ENCODE data around the gene KDSR.

KDSR gene

GRCh38 chr18:63302636-63303405 is 64.2 kb downstream of the KDSR start:
- no peak for DNase-seq

DNA sequence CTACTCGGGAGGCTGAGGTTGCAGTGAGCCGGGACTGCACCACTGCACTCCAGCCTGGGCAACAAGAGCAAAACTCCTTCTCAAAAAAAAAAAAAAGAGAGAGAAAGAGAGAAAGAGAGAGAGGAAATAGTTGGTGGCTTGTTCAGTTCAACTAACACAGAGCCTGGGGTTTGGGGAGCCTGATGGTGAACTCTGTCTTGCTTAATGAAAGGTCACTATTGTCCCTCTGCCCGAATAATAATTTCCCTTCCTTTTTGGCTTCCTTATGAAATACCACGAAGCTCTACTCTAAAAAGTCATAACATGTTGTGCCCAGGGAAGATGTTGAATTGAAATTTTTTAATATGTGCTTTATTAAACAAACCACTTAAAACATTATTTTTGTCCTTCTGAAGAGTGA is 64.8 kb downstream of the KDSR start:
- DNase-seq = no peak

- DNase-seq = no peak
Observed at GRCh38 chr18:63301434-63301833, 65.6 kb downstream of the KDSR start.

DNA sequence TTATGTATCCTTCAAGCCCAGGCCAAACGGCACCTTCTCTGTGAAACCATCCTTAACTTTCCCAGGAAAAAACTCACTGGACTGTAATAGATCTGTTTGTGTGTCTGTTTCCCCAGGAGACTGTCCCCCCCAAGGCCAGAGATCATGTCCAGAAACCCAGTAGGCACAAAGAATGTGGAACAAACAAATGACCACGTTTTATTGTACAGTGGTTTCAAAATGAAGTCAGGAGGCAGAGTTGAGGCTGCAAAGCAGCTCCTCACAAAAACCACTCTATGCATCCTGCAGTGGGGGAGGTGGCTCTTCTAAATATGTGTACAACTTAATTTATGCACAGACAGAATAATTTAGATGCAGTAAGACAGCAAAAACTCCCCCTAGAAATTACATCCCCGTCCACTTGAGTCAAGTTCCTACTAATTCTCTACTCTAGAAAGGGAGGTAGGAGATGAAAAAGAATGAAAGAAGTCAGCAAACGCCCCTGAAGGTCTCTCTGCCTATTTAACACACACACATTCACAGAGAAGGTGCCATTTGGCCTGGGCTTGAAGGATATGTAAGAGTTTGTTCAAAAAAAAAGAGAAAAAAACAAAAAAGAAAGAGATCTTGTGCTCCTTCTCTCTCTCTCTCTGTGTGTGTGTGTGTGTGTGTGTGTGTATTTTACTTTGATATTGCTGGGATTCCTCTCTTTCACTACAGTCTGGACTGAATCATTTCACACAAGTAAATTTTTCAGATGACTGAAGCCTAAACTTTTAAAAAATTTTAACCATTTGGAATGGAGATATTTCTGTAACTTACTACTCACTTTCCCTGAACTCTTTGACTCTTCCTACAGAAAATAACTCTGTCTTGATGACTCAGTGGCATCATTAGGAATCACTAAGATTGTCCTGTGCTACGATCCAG is 66.9 kb downstream of the KDSR start:
- DNase-seq = peak; percentile 43

DNA sequence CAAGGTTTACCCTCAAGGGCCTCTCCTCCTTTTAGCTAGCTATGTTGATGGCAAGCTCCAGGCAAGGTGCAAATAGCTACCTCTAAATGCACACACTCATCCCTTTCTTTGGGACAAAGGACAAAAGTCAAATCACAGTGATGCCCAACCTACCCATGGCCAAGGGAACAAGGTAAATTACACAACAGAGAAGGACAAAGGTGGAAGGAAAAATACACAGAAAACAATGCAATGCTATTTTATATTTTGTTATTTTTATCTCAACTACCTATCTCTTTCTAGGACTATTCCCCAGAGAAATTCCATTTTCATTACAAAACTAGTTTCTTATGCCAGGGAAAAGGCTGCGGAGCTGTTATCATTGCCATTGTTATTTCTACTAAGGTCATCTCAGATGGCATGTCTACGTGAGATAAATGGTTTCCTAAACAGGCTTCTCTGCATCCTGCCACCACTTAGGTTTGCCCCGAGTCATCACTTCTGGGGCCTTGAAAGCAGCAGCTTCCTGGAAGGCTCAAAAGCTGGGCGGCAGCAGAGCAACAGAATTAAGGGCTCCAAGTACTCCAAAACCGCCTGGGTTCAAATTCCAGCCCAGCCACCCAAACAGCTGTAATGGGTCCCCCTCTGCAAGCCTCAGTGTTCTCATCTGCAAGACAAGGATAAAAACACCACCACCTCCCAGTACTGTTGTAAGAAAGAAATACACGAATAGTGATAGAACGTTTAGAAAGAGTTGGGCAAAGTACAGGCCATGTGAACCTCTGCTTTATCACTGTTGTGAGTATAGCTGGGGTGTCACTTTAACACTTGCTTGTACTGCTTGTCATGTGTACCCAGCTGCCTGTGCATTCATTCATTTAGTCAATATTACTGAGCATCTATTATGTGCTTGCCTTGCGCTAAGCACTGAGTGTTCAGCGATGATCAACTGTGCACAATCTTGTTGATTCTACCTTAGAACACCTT is 68.3 kb downstream of the KDSR start:
- no peak for DNase-seq

DNA sequence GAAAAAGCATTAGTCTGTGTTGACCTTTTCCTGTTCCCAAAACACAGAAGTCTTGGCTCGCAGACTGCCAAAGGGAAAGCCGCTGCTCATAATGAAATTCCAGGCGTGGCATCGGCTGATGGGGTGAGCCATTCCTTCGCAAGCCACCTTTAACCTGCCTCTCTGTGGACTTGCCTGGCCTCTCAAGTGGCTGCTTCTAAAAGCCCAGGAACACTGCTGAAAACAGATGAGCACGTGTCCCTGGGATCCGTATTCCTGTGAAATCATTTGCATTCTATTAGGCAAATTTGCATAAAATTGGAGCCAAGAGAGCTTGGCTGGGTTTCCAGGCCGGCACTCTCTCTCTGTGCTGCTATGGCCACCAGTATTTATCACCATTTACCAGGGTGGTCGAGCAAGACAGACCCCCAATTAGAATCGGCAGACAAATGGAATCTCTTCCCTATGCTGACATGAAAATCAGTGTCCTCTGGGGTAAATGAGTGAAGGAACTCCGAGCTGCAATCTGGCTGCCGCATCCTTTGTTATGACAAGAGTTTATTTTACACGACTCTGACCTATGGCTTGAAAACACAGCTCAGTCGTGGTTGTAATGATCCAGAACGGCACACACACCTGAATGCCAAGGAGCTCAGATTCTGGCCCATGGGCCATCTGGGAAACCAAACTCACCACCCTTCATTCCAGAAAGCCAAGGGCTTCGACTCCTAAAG is 69.2 kb downstream of the KDSR start:
- DNase-seq = no peak

DNA sequence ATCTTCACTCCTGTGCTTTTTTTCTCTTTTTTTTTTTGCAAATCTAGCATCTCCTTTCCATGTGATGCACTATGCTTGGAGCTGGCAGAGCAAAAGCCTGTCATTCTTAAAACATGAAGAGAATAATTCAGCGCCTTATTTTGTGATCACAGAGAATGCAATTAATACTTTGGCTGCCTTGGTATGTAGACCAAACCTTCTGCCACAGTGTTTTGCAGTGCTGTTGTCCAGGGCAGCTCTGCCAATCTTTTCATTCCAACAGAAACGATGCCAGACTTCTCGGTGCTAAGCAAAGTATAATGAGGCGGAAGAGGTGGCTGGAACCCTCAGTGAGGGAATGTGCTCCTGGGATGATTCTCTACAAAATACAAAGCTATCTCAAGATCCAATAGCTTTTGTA is 73.1 kb downstream of the KDSR start:
- DNase-seq = no peak

DNA sequence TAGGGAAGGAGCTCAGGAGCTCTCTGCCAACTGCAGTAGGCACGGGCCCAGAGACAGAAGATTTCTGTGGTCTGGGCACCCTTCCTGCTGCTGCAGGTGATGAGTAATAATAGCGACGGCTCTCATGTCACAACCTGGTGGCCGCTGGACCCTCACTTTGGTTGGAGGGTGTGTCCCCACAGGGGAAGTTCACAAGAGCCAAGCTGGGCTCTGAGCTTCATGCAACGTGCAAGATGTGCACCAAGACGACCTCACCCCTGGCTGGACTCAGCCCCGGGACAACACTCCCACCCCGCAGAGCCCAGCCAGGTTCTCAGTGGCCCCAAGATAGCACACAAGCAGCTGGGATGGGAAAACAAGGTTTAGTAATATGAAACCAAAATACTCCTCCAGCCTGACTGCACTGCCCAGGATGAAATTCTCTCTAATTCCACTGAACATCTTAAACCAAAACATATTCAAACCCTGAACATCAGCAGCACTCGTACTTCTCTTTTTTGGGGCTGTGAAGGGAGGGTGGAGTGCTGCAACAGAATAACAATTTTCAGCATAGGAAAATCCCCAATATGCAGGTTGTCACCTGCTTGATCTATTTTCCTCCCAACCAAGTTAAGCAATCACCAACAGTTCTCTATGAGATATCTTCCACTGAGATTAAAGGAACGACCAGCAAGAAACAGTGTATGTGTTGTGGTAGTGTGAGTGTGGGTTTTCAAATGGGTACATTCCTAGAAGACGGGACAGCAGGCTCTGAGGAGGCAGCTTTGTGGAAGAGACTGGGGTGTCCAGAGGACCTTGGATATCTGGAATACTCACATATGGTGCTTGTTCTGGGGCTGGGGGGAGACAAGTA is 73.9 kb downstream of the KDSR start:
- peak; percentile 13 for DNase-seq

GRCh38 chr18:63291278-63291677 is 75.7 kb downstream of the KDSR start:
- DNase-seq = no peak

DNA sequence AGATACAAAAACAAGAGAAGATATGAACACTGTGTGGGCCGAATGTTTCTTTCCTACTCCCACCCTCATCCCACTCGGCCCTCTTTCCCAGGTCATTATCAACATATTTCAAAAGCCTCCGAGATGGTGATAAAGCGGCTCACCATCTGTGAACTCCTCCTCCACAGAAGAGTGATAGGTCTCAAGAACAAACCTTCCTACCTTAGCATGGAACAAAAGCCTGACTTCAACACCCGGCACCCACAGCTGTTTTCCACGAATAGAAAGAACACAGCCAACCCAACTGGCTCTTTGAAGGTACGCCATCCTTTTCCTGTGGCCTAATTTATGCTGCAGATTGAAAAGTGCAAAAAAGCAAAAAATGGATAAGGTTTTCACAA is 76.2 kb downstream of the KDSR start:
- DNase-seq = peak; percentile 51

DNA sequence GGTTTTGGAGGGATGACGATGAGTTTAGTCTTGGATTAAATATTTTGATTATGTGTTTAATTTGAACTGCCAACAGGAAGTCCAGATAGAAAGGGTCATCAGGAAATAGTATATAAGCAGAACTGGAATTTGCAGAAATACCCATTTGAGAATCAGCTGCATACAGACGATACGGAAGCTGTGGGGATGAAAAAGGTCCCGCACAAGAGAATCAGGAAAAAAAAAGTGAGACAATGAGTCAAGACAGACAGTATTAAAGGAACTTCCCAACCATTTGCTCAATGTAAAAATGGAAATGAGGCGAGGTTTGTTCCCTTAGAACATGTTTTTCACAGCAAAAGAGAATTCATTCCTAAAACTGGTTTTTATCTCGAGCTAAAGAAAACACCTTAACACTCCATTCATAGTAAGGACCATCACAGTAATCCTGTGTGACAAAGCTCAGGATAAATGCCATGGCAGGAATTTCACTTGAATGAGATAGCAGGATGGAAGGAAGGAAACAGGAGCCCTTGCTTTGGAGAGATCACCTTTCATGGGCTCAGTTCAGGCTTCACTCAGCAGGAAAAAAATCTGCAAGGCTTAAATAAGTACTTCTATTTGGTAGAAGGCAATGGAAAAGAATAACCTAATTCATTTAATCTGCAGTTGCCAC is 76.7 kb downstream of the KDSR start:
- no peak for DNase-seq

- no peak for DNase-seq
Observed at GRCh38 chr18:63288311-63288710, 78.7 kb downstream of the KDSR start.

DNA sequence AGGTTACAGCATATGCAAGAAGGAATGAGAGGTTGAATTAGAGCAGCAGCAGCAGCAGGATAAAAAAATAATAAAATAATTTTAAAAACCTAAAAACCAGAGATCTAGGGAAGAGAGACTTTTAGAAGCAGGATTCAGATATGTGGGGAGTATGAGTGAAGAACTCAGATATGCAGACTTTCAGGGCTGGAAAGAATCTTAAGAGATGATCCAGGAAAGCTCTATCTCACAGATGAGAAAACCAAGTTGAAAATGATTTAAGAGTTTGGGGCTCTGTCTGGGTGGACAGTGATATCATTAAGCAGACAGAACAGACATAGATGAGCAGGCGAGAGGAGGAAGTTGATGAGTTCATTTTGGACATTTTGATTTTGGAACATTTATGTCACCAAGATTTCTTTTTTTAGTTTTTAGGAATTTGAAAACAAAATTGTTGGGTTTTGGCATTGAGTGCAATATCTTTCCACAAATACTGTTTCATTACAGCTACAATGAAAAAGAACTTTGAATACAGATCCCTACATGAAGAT is 79.2 kb downstream of the KDSR start:
- no peak for DNase-seq

DNA sequence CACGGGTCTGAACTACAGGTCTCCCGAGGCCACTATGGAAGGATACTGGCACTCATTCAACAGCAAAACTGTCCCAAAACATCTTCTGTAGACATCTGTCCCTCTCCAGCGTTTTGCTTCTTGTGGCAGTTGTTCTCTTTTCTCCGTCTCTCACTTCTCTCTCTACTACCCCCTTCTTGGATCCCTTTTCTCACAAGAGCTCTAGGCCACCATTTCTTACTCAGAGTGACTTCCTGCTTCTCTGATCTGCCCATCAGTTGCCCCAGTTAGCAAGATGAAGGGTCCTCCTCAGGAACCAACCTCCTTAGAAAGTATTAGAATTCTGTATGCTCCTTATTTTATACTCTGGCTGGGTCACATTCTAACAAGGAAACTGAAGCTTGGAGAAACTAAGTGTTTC is 80.1 kb downstream of the KDSR start:
- no peak for DNase-seq

- no peak for DNase-seq
Observed at GRCh38 chr18:63284827-63285733, 81.9 kb downstream of the KDSR start.

- DNase-seq = no peak
Observed at GRCh38 chr18:63284173-63284799, 82.7 kb downstream of the KDSR start.

DNA sequence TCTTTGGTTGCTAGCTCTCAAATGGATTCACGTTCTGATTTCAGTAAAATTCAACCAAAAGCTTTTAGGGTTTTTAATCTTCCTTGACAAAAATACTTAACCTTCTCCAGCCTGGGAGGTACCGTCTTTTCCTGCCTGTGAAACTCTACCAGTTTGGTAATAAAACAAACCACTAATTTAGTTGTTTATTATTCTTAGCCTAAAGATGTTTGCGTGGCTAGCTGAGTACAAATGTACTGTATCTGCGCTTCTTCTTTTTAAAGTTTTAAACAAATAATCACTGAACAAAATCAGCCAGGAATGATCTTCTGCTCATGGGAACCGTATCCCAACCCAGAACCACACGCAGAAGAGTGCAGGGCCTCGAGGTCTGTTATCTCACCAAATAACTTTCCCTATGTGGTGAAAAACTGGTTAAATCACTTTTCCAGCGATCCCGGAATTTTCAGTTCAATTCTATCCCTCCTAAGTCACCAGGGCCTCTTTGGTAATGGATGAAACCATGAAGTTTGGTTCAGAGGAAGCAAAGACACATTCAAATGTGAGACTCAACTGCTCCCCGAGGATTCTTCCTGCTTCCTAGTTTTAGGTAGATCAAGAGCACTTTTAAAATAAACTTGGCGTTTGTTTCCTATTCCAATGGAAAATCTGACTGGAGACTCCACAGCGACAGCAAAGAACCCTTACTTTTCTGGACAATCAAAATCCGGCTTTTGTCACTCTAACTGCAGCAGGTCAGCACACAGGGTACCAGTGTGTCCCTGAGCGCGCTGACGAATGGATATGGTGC is 83.5 kb downstream of the KDSR start:
- no peak for DNase-seq

- DNase-seq = no peak
Observed at GRCh38 chr18:63282793-63283192, 84.2 kb downstream of the KDSR start.
